ENCODE results near the gene KDM2A. TPM values are rescaled to one million over a fixed set of nuclear protein-coding genes. Genes with fewer than 3 reads are reported as not detected.

The KDM2A gene
- total and polyA plus RNA-seq, 2 donors (not counting 3 experiments of a cell fraction or from before 2014, with no cell fraction given) = 72.2 to 79.5 TPM

DNA sequence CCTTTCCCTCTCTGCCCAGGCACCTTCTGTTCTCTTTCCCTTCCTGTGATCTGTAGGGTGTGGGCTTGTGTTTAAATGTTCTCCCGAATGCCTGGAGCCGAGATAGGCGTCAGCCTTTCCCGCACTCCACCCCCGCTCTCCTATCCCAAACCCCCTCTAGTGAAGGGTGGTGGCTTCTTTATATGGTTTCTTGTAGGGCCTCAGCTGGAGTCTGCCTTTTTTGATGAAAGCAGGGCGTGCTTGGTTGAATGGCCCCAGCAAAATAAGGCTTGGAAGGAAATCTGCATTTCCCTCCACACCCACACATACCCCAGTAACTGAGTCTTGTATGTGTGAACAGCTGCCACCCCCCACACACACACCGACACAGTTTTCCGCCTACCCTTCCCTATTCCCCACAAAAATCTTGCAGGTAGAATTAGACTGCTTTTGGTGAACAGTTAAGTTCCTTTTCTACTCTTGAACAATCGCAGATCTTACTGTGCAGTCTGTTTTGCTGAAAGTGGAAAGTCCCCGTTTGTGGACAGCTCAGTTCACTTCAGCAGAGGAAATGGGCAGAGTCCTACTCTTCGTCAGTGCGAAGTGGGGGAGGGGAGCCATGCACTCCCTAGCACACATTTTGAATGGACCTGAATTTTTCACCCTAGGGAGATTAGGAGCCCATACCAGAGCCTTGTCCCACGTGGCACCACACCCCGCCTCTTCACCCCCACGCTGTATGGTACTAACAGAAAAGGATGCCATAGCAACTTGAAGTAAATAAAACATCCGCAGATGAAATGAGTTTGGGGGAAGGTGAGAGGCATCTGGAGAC is 121.7 kb downstream of the KDM2A start:
- peak; percentile 83 for DNase-seq (ENCODE audit: low read depth, low spot score)
- intact Hi-C loops (cut with micrococcal nuclease) (loop anchor here (1.0 to 5.0 kb wide), 4 partner anchors 22 to 159 kb away; partner anchors contain the start of gene KDM2A), dilution Hi-C loops (cut with MboI; ENCODE audit: extremely low pct_ligation_motif_present, low sequenced_read_pairs) (no loop called here)
- Histone ChIP-seq H2AFZ (ENCODE audit: low read depth, low read length) (no peak overlapping the region), H3K4me2 (ENCODE audit: insufficient read depth, low read length) (peak overlapping the region; percentile 81), H3K27me3 (ENCODE audit: control insufficient read depth in 2 of 2, insufficient read depth in 2 of 2, low read length in 2 of 2) (no peaks in the 10 kb centered on the region), H3K27ac (ENCODE audit: insufficient read depth, low read depth, low read length) (peak overlapping the region; percentile 83), H3K9me3 (replicated peaks; ENCODE audit: control insufficient read depth, insufficient read depth, low read length) (no peaks in the 10 kb centered on the region), H3K4me1 (ENCODE audit: control insufficient read depth, extremely low read depth, insufficient read depth, low read length) (peaks cover 23% of the 10 kb centered on the region), H3K9me1 (replicated peaks; ENCODE audit: control insufficient read depth, extremely low read depth, insufficient read depth, low read length) (no peaks in the 10 kb centered on the region), H4K20me1 (replicated peaks; ENCODE audit: control insufficient read depth, extremely low read depth, insufficient read depth, low read length) (peaks cover 3% of the 10 kb centered on the region), H3K4me3 (replicated peaks in 1 of 3; ENCODE audit: insufficient read depth in 1 of 3, low read depth in 1 of 3, low read length in 3 of 3) (peak overlapping the region; percentile 78 to 90 (median 81)), H3K79me2 (ENCODE audit: control insufficient read depth, insufficient read depth, low read length) (peaks cover 46% of the 10 kb centered on the region), H3K9ac (replicated peaks; ENCODE audit: extremely low read depth, insufficient read depth, low read length) (peak overlapping the region; percentile 94), H3K36me3 (ENCODE audit: control insufficient read depth in 2 of 2, extremely low read depth in 1 of 2, insufficient read depth in 2 of 2, low read length in 2 of 2) (peaks cover 6 to 9% of the 10 kb centered on the region in 2 experiments)
- POLR2A ChIA-PET = interaction anchor here (0.9 to 1.4 kb wide), 3 partner anchors 13 to 122 kb away, joined by 3 to 4 read pairs (median 3); partner anchors contain the start of genes KDM2A and POLD4
- TSS peak; percentile 60 for BruUV-seq (replicated peaks)
- FAIRE-seq = peak; percentile 82
- CTCF ChIA-PET = interaction anchor here (1.0 to 2.6 kb wide), 7 partner anchors 11 to 161 kb away, joined by 3 to 22 read pairs (median 7); no protein-coding TSS in a partner anchor
- TF ChIP-seq POLR2AphosphoS5 (IDR thresholded peaks at IDR 0.05; ENCODE audit: insufficient read depth, low read depth, low read length) (peak; percentile 17), FOS (IDR thresholded peaks at IDR 0.05; ENCODE audit: borderline replicate concordance, insufficient read depth, low read length) (no peak), EZH2 (IDR thresholded peaks at IDR 0.05; ENCODE audit: borderline replicate concordance, low read depth, low read length, severe bottlenecking) (no peak)
- TF ChIP-seq, protein P1, sequence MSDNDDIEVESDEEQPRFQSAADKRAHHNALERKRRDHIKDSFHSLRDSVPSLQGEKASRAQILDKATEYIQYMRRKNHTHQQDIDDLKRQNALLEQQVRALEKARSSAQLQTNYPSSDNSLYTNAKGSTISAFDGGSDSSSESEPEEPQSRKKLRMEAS (IDR thresholded peaks at IDR 0.05; ENCODE audit: insufficient read depth, insufficient read length) = peak; percentile 80

DNA sequence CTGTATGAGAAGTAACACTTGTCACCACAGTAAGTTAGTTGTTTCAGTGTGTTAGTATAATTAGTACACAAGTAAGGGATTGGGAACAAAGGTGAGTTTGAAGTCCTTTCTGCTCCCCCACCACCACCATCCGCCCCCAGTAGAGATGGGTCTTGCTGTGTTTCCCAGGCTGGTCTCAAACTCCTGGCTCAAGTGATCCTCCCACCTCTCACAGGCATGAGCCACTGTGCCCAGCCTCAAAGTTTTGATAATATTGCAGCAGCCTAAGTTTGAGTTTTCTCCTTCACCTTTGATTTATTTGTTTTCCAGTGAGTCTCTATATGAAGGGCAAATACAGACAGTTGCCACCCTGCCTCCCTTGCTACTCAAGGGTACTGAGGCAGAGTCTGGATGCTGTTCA is 123.5 kb downstream of the KDM2A start:
- dilution Hi-C loops (cut with MboI; ENCODE audit: extremely low pct_ligation_motif_present, low sequenced_read_pairs) = no loop called here
- Histone ChIP-seq H3K9ac (replicated peaks; ENCODE audit: extremely low read depth, insufficient read depth, low read length) (no peak overlapping the region), H4K20me1 (replicated peaks; ENCODE audit: control insufficient read depth, extremely low read depth, insufficient read depth, low read length) (peaks cover 3% of the 10 kb centered on the region)

More for the DNA sequence above, 123.5 kb downstream of the KDM2A start:
- TF ChIP-seq POLR2A (IDR thresholded peaks at IDR 0.05; ENCODE audit: low read depth, low read length) = no peak
- no peak for TF ChIP-seq GATA2 (IDR thresholded peaks at IDR 0.05; ENCODE audit: insufficient read depth, insufficient read length, low read depth, low read length)
- TF ChIP-seq, protein P1 (IDR thresholded peaks at IDR 0.05; ENCODE audit: insufficient read depth, insufficient read length) = no peak
- no peak for TF ChIP-seq POLR2AphosphoS5 (IDR thresholded peaks at IDR 0.05; ENCODE audit: insufficient read depth, low read depth, low read length)
- TF ChIP-seq EZH2 (IDR thresholded peaks at IDR 0.05; ENCODE audit: borderline replicate concordance, low read depth, low read length, severe bottlenecking) = no peak
- TF ChIP-seq FOS (IDR thresholded peaks at IDR 0.05; ENCODE audit: borderline replicate concordance, insufficient read depth, low read length) = no peak
- TF ChIP-seq, protein P2, sequence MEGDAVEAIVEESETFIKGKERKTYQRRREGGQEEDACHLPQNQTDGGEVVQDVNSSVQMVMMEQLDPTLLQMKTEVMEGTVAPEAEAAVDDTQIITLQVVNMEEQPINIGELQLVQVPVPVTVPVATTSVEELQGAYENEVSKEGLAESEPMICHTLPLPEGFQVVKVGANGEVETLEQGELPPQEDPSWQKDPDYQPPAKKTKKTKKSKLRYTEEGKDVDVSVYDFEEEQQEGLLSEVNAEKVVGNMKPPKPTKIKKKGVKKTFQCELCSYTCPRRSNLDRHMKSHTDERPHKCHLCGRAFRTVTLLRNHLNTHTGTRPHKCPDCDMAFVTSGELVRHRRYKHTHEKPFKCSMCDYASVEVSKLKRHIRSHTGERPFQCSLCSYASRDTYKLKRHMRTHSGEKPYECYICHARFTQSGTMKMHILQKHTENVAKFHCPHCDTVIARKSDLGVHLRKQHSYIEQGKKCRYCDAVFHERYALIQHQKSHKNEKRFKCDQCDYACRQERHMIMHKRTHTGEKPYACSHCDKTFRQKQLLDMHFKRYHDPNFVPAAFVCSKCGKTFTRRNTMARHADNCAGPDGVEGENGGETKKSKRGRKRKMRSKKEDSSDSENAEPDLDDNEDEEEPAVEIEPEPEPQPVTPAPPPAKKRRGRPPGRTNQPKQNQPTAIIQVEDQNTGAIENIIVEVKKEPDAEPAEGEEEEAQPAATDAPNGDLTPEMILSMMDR (IDR thresholded peaks at IDR 0.05; ENCODE audit: extremely low read depth in 1 of 2, insufficient read depth in 1 of 2, low read depth in 1 of 2, low read length in 2 of 2) = no peak
- no peak for TF ChIP-seq JUN (IDR thresholded peaks at IDR 0.05; ENCODE audit: borderline replicate concordance, insufficient read depth, insufficient read length, low read depth)
- no peak for TF ChIP-seq MYC (IDR thresholded peaks at IDR 0.05; ENCODE audit: low read depth, low read length)
- no peak for FAIRE-seq
- no peak overlapping the region for H3K27ac ChIP-seq (ENCODE audit: insufficient read depth, low read depth, low read length)
- H3K4me3 ChIP-seq (replicated peaks in 1 of 3; ENCODE audit: insufficient read depth in 1 of 3, low read depth in 1 of 3, low read length in 3 of 3) = peak overlapping the region in 1 of 3 experiments; percentile 90
- no peaks in the 10 kb centered on the region for H3K9me1 ChIP-seq (replicated peaks; ENCODE audit: control insufficient read depth, extremely low read depth, insufficient read depth, low read length)
- no peaks in the 10 kb centered on the region for H3K27me3 ChIP-seq (ENCODE audit: control insufficient read depth in 2 of 2, insufficient read depth in 2 of 2, low read length in 2 of 2)
- CTCF ChIA-PET = no interaction called here
- intact Hi-C loops (cut with micrococcal nuclease) = loop anchor here (5.0 kb wide), 1 partner anchor 35 kb away; no protein-coding TSS in a partner anchor
- H3K36me3 ChIP-seq (ENCODE audit: control insufficient read depth in 2 of 2, extremely low read depth in 1 of 2, insufficient read depth in 2 of 2, low read length in 2 of 2) = peaks cover 12 to 14% of the 10 kb centered on the region in 2 experiments
- H3K4me2 ChIP-seq (ENCODE audit: insufficient read depth, low read length) = peak overlapping the region; percentile 81
- H3K4me1 ChIP-seq (ENCODE audit: control insufficient read depth, extremely low read depth, insufficient read depth, low read length) = peaks cover 23% of the 10 kb centered on the region
- no peak for DNase-seq (ENCODE audit: low read depth, low spot score)
- POLR2A ChIA-PET = no interaction called here
- H3K79me2 ChIP-seq (ENCODE audit: control insufficient read depth, insufficient read depth, low read length) = peaks cover 50% of the 10 kb centered on the region
- no peaks in the 10 kb centered on the region for H3K9me3 ChIP-seq (replicated peaks; ENCODE audit: control insufficient read depth, insufficient read depth, low read length)
- no TSS peak for BruUV-seq (replicated peaks)
- no peak overlapping the region for H2AFZ ChIP-seq (ENCODE audit: low read depth, low read length)
